Right lobe of liver (tissue), 4 donors: ENCODE data around the gene RGS6.
A peak's percentile ranks its signal among the peaks of the same experiment; 100 is the strongest.

Source experiments
- CTCF ChIP-seq, 4 donors: fragments of 200-600 bp in 3 of 4; fragments of 450-650 bp in 1 of 4; IDR thresholded peaks; one replicate each; pipeline versions ENCODE4 v1.5.1 to v1.8.0; 2016 to 2022; ENCODE audit warnings: antibody characterized with exemption in 4 of 4, mild to moderate bottlenecking in 2 of 4
- POLR2A ChIP-seq: fragments of 450-650 bp; IDR thresholded peaks from one replicate; pipeline ENCODE4 v1.6.1; 2017; ENCODE audit warnings: antibody characterized with exemption, mild to moderate bottlenecking
- donor health status: DM: no; HTN: no; CAD: no.
- donor health status: DM: no; HTN: no; CAD: no.
- donor health status: DM: no; HTN: yes; CAD: no.

DNA sequence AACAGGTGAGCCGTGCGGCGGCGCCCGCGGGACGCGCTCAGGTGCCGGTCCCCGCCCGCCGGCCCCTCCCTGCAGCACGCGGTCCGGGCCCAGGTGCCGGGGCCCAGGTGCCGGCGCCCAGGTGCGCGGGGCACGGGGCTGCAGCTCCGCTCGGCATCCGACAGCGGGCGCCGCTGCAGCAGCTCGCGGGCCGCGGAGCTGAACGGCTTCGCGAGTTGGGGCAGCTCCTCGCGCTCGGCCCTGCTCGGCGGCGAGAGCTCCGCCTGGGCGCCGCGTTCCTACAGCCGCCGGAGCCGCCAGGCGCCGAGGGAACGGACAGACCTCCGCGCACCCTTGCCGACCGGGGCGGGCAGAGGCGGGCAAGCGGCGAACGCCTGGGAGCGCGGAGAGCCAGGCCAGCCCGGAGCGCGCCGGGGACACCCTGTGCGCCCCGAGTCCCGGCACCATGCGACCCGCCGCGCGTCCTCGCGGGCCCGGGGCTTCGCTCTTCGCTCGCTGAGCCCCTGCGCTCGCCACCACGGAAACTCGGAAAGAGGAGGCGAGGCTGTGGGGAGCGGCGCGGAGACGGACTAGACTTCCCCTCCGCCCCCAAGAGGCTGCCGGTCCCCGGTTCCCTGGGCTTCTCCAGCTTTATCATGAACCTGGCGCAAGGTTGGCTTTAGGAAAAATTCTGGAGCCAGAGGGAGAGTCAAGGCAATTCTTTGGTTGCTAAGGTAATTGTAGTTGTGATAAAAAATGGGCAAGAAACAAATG lies at the start of gene RGS6:
- TF ChIP-seq POLR2A (no peak), CTCF (IDR thresholded peaks at IDR 0.05) (peak in 1 of 4 donors; percentile 43)
